ENCODE results near the gene AQP5.

- TF ChIP-seq CTCF (IDR thresholded peaks at IDR 0.05; ENCODE audit: insufficient read depth, low read length): no peak
- no peak for TF ChIP-seq REST (IDR thresholded peaks at IDR 0.05; ENCODE audit: insufficient replicate concordance, low read depth)
- no peak for TF ChIP-seq POLR2AphosphoS5 (IDR thresholded peaks at IDR 0.05; ENCODE audit: low read depth)
- TF ChIP-seq SPI1 (IDR thresholded peaks at IDR 0.05; ENCODE audit: borderline replicate concordance, low read depth): no peak
- no peak for TF ChIP-seq GABPA (IDR thresholded peaks at IDR 0.05; ENCODE audit: low read depth)
These were observed 41.9 kb downstream of the AQP5 start for GRCh38 chr12:50003595-50003994.

Measured in HL-60 (cell line).